HepG2 (cell line): ENCODE data around the gene ZSCAN2. TPM values are rescaled to one million over a fixed set of nuclear protein-coding genes. Genes with fewer than 3 reads are reported as not detected.

Source experiments
- ARID4A ChIP-seq: sonication (generic); formaldehyde crosslinking; IDR thresholded peaks from 2 replicates; pipeline ENCODE4 v1.5.0; 2020; ENCODE audit warnings: mild to moderate bottlenecking, missing genetic modification reagents, borderline replicate concordance
- CENPT ChIP-seq: sonication (generic); formaldehyde crosslinking; IDR thresholded peaks from 2 replicates; pipeline ENCODE4 v1.8.0; 2022; ENCODE audit warnings: low read depth, mild to moderate bottlenecking, moderate library complexity, missing genetic modification reagents
- CERS6 ChIP-seq: sonication (generic); formaldehyde crosslinking; IDR thresholded peaks from 2 replicates; pipeline ENCODE4 v1.5.0; 2020; ENCODE audit warnings: missing genetic modification reagents
- GATAD1 ChIP-seq: IDR thresholded peaks from 2 replicates; pipeline ENCODE4 v1.6.1; 2016; ENCODE audit warnings: missing genetic modification reagents, missing compliant biosample characterization
- HIVEP1 ChIP-seq: sonication (generic); formaldehyde crosslinking; IDR thresholded peaks from 2 replicates; pipeline ENCODE4 v1.4.0; 2020; ENCODE audit warnings: mild to moderate bottlenecking, missing genetic modification reagents
- HOXA5 ChIP-seq: sonication (generic); formaldehyde crosslinking; IDR thresholded peaks from 2 replicates; pipeline ENCODE4 v1.4.0; 2020; ENCODE audit warnings: missing genetic modification reagents
- KDM4B ChIP-seq: sonication (generic); formaldehyde crosslinking; IDR thresholded peaks from 2 replicates; pipeline ENCODE4 v1.4.0; 2020; ENCODE audit warnings: missing genetic modification reagents
- MTF1 ChIP-seq: sonication (generic); formaldehyde crosslinking; IDR thresholded peaks from 2 replicates; pipeline ENCODE4 v1.5.0; 2020; ENCODE audit warnings: missing genetic modification reagents
- MYPOP ChIP-seq: sonication (generic); formaldehyde crosslinking; IDR thresholded peaks from 2 replicates; pipeline ENCODE4 v1.8.1; 2023; ENCODE audit warnings: mild to moderate bottlenecking, moderate library complexity, missing genetic modification reagents
- NCOA1 ChIP-seq: sonication (generic); formaldehyde crosslinking; IDR thresholded peaks from 2 replicates; pipeline ENCODE4 v1.9.0; 2021; ENCODE audit warnings: missing genetic modification reagents
- RFX5 ChIP-seq: IDR thresholded peaks from 2 replicates; pipeline ENCODE4 v1.6.1; 2011; ENCODE audit warnings: low read depth, low read length, improper control_type of control experiment
- TSC22D2 ChIP-seq: sonication (generic); formaldehyde crosslinking; IDR thresholded peaks from 2 replicates; pipeline ENCODE4 v1.5.1; 2020; ENCODE audit warnings: missing genetic modification reagents, mild to moderate bottlenecking, borderline replicate concordance
- ZBTB14 ChIP-seq: sonication (generic); formaldehyde crosslinking; IDR thresholded peaks from 2 replicates; pipeline ENCODE4 v1.4.0; 2020; ENCODE audit warnings: missing genetic modification reagents
- ZBTB7B ChIP-seq: sonication (generic); formaldehyde crosslinking; IDR thresholded peaks from 2 replicates; pipeline ENCODE4 v1.4.0; 2020; ENCODE audit warnings: missing genetic modification reagents
- ZNF235 ChIP-seq: sonication (generic); formaldehyde crosslinking; IDR thresholded peaks from 2 replicates; pipeline ENCODE4 v1.8.1; 2023; ENCODE audit warnings: mild to moderate bottlenecking, missing genetic modification reagents, borderline replicate concordance
- ZNF280D ChIP-seq: sonication (generic); formaldehyde crosslinking; IDR thresholded peaks from 2 replicates; pipeline ENCODE4 v1.5.1; 2020; ENCODE audit warnings: mild to moderate bottlenecking, missing genetic modification reagents
- ZNF549 ChIP-seq: sonication (generic); formaldehyde crosslinking; IDR thresholded peaks from 2 replicates; pipeline ENCODE4 v1.5.0; 2020; ENCODE audit warnings: missing genetic modification reagents
- ZNF567 ChIP-seq: sonication (generic); formaldehyde crosslinking; IDR thresholded peaks from 2 replicates; pipeline ENCODE4 v1.8.1; 2023; ENCODE audit warnings: mild to moderate bottlenecking, missing genetic modification reagents, borderline replicate concordance
- ZNF768 ChIP-seq: sonication (generic); formaldehyde crosslinking; IDR thresholded peaks from 2 replicates; pipeline ENCODE4 v1.4.0; 2020; ENCODE audit warnings: missing genetic modification reagents
- ZNF773 ChIP-seq: sonication (generic); formaldehyde crosslinking; IDR thresholded peaks from 2 replicates; pipeline ENCODE4 v1.4.0; 2020; ENCODE audit warnings: missing genetic modification reagents, borderline replicate concordance
- ZNF816 ChIP-seq: sonication (generic); formaldehyde crosslinking; IDR thresholded peaks from 2 replicates; pipeline ENCODE4 v1.8.0; 2022; ENCODE audit warnings: missing genetic modification reagents, mild to moderate bottlenecking, borderline replicate concordance
- polyA plus RNA-seq, 8 experiments: library from polyadenylated mRNA; depleted of rRNA in 3 of 8; stranded (reverse) in 7 of 8; unstranded in 1 of 8; fragments of >200 nt; fragmentation: Illumina TruSeq in 4 of 8; extraction: Trizol in 4 of 8; gene quantifications; 2 replicates each; pipeline versions ENCODE4 v1.2.1 to v1.2.3, GENCODE V29; 2011 to 2016; ENCODE audit warnings: low read depth in 4 of 8, missing spikeins in 1 of 8, mixed read lengths in 1 of 8; ENCODE audit not compliant: insufficient read depth in 1 of 8
- total RNA-seq, 5 experiments: library from RNA; depleted of rRNA; stranded (reverse); fragments of >200 nt; fragmentation: Illumina TruSeq; extraction: Trizol; gene quantifications; 2 replicates each; pipeline ENCODE4 v1.2.3, GENCODE V29; 2016; ENCODE audit warnings: low read depth in 1 of 5

ZSCAN2 gene
- total and polyA plus RNA-seq, 2 of the 13 experiments (the other 11 are each of a cell fraction or from before 2014, with no cell fraction given): 11.4 to 21.5 TPM

GRCh38 chr15:84606653-84607120 is 5.9 kb downstream of the ZSCAN2 start (continued):
- TF ChIP-seq CERS6 (CRISPR knock-in tag): no peak
- TF ChIP-seq RFX5: no peak
- no peak for TF ChIP-seq ZNF816 (CRISPR knock-in tag)
- no peak for TF ChIP-seq MTF1 (CRISPR knock-in tag)
- TF ChIP-seq KDM4B (CRISPR knock-in tag): no peak
- no peak for TF ChIP-seq ZNF567 (CRISPR knock-in tag)
- TF ChIP-seq HOXA5 (CRISPR knock-in tag): no peak
- TF ChIP-seq CENPT (CRISPR knock-in tag): no peak
- TF ChIP-seq ZNF773 (CRISPR knock-in tag): no peak
- TF ChIP-seq ARID4A (CRISPR knock-in tag): peak; percentile 77; the same call in 1 of the 2 replicates
- TF ChIP-seq ZNF235: no peak
- TF ChIP-seq ZBTB7B: peak; percentile 73; the same call in 1 of the 2 replicates
- peak; percentile 87; the same call in 1 of the 2 replicates for TF ChIP-seq NCOA1
- peak; percentile 53; the same call in 1 of the 2 replicates for TF ChIP-seq MYPOP
- TF ChIP-seq HIVEP1 (CRISPR knock-in tag): no peak
- TF ChIP-seq TSC22D2 (CRISPR knock-in tag): no peak
- peak; percentile 49; the same call in 1 of the 2 replicates for TF ChIP-seq GATAD1 (CRISPR knock-in tag)
- TF ChIP-seq ZNF549 (CRISPR knock-in tag): no peak
- TF ChIP-seq ZNF280D: no peak
- no peak for TF ChIP-seq ZBTB14 (CRISPR knock-in tag)
- TF ChIP-seq ZNF768: no peak
